Kidney epithelial cell (primary cell): ENCODE data around the gene PNLIPRP1. TPM values are rescaled to one million over a fixed set of nuclear protein-coding genes. Genes with fewer than 3 reads are reported as not detected.

Source experiments
- DNase-seq: peaks from one replicate; pipeline ENCODE4 v3.0.0-alpha.2; 2010; ENCODE audit warnings: low read depth
- H3K27me3 ChIP-seq: 2 replicates; pipeline ENCODE4 v1.6.0; 2011; ENCODE audit warnings: low read length; ENCODE audit not compliant: control insufficient read depth, insufficient read depth
- H3K36me3 ChIP-seq: 2 replicates; pipeline ENCODE4 v1.5.1; 2011; ENCODE audit warnings: low read length; ENCODE audit not compliant: control insufficient read depth, insufficient read depth
- H3K4me3 ChIP-seq: 2 replicates; pipeline ENCODE4 v1.5.1; 2011; ENCODE audit warnings: low read depth, mild to moderate bottlenecking, control low read depth, low read length
- CTCF ChIP-seq: IDR thresholded peaks from 2 replicates; pipeline ENCODE4 v1.5.1; 2011; ENCODE audit warnings: mild to moderate bottlenecking, moderate library complexity, low read length, control low read depth, inconsistent platforms; ENCODE audit not compliant: insufficient read depth, poor library complexity, severe bottlenecking
- total RNA-seq: library from RNA; depleted of rRNA; stranded (reverse); fragments of >200 nt; gene quantifications from 2 replicates; pipeline ENCODE4 v1.2.3, GENCODE V29; 2015

Gene PNLIPRP1
- total RNA-seq, 1 donor from 2014 or later = not detected

- TF ChIP-seq CTCF = no peak
- H3K36me3 ChIP-seq = no peaks in the 10 kb centered on the region
Observed at GRCh38 chr10:116553378-116553980, 37.3 kb upstream of the PNLIPRP1 start.

GRCh38 chr10:116554628-116555027 lies 36.1 kb upstream of the PNLIPRP1 start:
- TF ChIP-seq CTCF = no peak
- Histone ChIP-seq H3K27me3 (no peaks in the 10 kb centered on the region), H3K36me3 (no peaks in the 10 kb centered on the region), H3K4me3 (no peak overlapping the region)
- no peak for DNase-seq

More at GRCh38 chr10:116553378-116553980, 37.3 kb upstream of the PNLIPRP1 start:
- DNase-seq = no peak
- no peak overlapping the region for H3K4me3 ChIP-seq
- H3K27me3 ChIP-seq = no peaks in the 10 kb centered on the region

GRCh38 chr10:116555880-116556279 lies 34.9 kb upstream of the PNLIPRP1 start:
- TF ChIP-seq CTCF = no peak
- H3K4me3 ChIP-seq = no peak overlapping the region
- no peak for DNase-seq
- no peaks in the 10 kb centered on the region for H3K36me3 ChIP-seq
- H3K27me3 ChIP-seq = no peaks in the 10 kb centered on the region

GRCh38 chr10:116557305-116557880 lies 33.4 kb upstream of the PNLIPRP1 start:
- H3K36me3 ChIP-seq = no peaks in the 10 kb centered on the region
- no peak overlapping the region for H3K4me3 ChIP-seq
- DNase-seq = no peak
- no peaks in the 10 kb centered on the region for H3K27me3 ChIP-seq
- TF ChIP-seq CTCF = no peak

GRCh38 chr10:116565534-116565933 lies 25.2 kb upstream of the PNLIPRP1 start:
- Histone ChIP-seq H3K36me3 (no peaks in the 10 kb centered on the region), H3K27me3 (no peaks in the 10 kb centered on the region), H3K4me3 (no peak overlapping the region)
- no peak for DNase-seq
- no peak for TF ChIP-seq CTCF

GRCh38 chr10:116566932-116567331 lies 23.8 kb upstream of the PNLIPRP1 start:
- Histone ChIP-seq H3K36me3 (no peaks in the 10 kb centered on the region), H3K27me3 (no peaks in the 10 kb centered on the region), H3K4me3 (no peak overlapping the region)
- no peak for DNase-seq
- no peak for TF ChIP-seq CTCF
